ENCODE results near the gene RTP1.
"Not testable (repeated sequence)": the region's sequence is repeated elsewhere in the genome, so short reads cannot be mapped to it uniquely, and the experiment has no call there.

RTP1 gene

DNA sequence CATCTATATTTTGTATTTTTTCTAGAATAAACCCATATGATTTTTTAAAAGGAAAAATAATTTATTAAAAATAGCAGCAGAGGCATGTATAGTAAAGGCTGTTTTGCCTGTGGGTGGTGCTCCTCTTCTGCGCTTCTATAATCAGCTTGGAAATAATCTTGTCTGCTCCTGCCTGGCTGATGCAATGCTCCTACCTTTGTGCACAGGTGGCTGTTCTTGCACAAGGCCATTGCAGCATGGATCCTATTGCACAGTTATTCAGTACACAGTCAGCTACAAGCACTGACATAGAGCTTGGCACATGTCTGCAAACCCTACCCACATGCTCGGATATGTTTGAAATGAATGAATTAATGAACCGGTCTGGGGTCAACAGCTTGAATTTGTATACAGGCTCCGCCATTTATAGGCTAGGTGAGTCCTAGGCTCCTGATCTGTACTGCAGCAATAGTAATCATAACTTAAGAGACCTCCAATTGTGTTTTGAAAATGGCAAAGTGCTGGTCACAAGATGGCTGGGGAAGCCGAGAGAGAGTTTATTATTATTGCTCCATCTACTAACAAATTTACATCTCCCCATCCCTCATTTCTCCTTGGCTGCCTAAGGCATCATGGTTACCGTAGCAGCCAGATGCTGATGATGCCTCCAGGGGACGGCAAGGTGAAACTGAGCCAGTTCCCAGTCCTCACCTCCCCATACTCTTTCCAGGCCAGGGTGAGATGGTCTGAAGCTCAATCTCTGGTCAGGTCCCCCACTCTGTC, 532 bp upstream of the RTP1 start:
- H3K4me3 ChIP-seq (ENCODE audit: low read depth, low read length), result no peak overlapping the region

DNA sequence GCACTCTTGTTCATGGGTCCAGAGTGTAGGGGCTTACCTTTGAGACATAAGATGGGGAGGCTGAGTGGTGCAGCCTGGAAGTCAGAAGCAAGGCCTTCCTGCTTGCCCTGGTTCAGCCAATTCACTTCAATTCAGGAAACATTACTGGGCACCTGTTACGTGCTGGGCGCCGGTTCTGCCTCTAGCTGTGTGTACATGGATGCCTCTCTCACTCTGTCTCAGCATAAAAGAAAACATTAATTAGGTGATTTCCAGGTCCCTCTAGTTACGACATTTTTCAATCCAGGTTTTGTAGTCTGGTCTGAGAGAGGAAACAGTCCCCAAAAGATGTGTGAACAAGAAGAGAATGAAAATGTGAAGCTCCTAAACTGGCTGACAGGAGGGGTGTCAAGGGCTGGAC, 1.2 kb downstream of the RTP1 start:
- H3K4me3 ChIP-seq (ENCODE audit: low read depth, low read length), result no peak overlapping the region

DNA sequence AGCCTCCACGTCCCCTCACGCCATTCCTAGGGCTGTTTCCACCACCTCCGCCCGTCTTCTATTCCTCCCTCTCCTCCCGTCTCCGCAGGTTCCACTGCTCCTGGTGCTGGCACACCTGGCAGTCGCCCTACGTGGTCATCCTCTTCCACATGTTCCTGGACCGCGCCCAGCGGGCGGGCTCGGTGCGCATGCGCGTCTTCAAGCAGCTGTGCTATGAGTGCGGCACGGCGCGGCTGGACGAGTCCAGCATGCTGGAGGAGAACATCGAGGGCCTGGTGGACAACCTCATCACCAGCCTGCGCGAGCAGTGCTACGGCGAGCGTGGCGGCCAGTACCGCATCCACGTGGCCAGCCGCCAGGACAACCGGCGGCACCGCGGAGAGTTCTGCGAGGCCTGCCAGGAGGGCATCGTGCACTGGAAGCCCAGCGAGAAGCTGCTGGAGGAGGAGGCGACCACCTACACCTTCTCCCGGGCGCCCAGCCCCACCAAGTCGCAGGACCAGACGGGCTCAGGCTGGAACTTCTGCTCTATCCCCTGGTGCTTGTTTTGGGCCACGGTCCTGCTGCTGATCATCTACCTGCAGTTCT, 2.3 kb downstream of the RTP1 start:
- H3K4me3 ChIP-seq (ENCODE audit: low read depth, low read length), result not testable (repeated sequence)

DNA sequence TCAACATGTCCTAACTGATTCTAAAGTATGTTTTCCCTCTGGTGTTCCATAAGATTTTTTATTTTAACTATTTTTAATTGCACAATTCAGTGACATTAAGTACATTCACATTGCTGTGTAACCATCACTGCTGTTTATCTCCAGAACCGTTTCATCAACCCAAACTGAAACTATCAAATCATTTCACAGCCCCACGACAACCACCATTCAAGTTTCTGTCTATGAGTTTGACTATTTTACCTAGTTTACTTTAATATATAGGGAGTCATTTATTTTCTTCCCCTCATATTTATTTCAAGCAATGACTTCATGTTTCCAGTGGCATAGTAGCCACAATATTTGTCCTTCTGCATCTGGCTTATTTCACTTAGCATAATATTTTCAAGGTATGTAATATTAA, 8.4 kb downstream of the RTP1 start:
- no peak overlapping the region for H3K4me3 ChIP-seq (ENCODE audit: low read depth, low read length)

DNA sequence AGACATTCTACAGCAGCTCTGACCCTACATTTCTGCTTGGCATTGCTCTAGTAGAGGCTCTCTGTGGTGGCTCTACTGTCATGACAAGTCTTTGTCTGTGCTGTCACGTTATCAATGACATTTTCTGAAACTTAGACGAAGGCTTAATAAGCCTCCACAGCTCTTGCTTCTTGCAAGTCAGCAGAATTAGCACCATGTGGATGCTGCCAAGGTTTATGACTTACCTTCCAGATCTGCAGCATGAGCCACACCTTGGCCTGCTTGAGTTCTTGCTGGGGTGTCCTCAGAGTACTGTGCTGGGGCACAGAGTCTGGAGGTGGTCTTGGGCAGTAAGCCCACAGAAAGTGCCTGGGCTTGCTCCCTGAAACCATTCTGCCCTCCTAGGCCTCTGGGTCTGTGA, 9.8 kb downstream of the RTP1 start:
- no peak overlapping the region for H3K4me3 ChIP-seq (ENCODE audit: low read depth, low read length)

DNA sequence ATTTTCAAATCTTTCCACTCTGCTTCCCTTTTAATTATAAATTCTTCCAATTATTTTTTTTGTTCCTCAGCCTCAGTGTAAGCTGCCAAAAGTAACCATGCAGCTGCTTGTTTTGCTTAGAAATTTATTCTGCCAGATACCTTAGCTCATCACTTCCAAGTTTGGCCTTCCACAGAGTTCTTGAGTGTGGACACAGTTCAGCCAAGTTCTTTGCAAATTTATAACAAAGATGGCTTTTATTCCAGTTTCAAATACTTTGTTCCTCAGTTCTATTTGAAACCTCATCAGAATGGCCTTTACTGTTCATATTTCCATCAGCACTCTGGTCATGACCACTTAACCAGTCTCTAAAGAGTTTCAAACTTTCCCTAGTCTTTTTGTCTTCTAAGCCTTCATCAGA, 10.3 kb downstream of the RTP1 start:
- H3K4me3 ChIP-seq (ENCODE audit: low read depth, low read length), result no peak overlapping the region

DNA sequence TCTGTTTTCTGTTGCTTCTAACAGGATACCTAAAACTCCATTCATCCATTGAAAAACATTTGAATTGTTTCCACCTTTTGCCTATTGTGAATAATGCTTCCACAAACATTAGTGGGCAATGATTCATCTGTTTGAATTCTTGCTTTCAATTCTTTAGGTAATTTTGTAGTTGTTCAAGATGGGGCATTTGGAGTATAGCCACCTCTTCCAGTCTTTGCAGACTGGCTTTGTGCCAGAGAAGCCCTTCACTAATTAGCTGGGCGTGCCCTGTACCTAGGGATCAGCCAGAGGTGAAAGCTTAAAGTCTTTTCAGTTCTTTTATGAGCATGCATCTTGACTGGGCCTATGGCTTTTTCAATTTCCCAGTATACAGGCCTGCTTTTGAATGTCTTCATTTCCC, 10.9 kb downstream of the RTP1 start:
- no peak overlapping the region for H3K4me3 ChIP-seq (ENCODE audit: low read depth, low read length)

DNA sequence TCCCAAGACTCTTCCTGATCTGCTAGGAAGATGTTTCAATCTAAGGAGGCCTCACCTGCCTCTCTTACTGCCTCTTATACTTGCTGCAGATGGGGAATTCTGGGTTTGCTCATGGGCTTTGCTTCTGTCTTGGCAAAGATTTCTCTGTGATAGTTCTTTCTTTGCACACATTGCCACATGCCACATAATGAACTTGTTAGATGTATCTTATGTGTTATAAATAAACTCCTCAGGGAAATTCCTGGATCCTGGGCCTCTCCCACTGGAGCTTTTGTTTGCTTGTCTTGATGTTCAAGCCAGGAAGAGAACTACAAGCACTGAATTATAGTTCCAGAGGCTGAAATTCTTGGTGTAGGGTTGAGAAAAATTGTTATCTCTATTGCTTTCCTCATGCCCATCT, 12.2 kb downstream of the RTP1 start:
- H3K4me3 ChIP-seq (ENCODE audit: low read depth, low read length), result no peak overlapping the region

DNA sequence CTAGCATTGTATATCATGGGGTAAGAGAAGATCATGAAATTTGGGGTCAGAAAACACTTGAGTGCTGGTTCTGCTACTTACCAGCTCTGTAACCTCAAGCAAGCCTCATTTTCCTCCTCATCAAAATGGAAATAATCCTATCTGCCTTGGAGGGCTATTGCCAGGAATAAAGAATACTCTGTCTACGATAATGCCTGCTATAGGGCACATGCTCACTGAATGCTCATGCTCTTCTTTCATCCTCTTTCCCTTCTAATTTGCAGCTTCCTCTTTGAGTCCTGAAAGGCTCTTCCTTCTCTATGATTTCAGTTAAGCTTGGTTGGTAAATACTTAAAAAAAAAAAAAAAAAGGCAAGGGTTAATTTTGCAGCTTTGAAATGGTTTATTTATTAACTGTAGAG, 12.8 kb downstream of the RTP1 start:
- H3K4me3 ChIP-seq (ENCODE audit: low read depth, low read length), result no peak overlapping the region

DNA sequence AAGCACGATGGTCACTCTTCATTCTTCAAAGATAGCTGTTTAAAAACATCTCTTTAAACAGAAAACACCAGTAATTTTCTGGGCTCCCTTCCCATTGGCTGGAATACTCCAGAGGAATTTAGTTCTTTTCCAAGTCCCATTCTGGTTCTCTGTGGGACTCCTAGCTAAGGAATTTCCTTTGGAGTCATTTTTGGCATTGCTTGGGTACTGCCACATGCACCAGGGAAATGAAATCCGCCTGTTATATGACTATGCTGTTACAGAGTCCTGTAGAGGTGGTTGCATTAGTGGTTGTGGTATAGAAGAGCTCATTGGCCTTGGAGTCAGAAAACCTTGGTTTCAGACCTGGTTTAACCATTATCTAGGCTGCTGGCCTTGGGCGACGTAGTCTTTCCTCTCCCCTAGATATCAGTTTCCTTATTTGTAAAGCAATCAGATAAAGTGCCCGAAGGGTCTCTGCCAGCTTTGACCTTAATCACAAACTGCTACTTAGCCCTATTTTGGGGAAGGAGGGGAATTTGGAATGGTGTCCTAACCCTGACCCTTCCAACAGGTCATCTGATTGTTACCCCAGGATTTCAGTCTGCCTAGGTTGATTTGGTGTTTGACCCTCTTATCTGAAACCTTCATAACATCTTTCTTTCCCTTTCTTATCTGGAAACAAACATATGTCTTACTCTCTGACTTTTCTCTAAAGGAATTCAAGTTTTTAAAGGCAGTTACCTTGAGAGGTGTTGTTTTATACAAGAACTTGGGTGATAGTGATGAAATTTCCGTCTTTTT, 13.4 kb downstream of the RTP1 start:
- H3K4me3 ChIP-seq (ENCODE audit: low read depth, low read length), result no peak overlapping the region

DNA sequence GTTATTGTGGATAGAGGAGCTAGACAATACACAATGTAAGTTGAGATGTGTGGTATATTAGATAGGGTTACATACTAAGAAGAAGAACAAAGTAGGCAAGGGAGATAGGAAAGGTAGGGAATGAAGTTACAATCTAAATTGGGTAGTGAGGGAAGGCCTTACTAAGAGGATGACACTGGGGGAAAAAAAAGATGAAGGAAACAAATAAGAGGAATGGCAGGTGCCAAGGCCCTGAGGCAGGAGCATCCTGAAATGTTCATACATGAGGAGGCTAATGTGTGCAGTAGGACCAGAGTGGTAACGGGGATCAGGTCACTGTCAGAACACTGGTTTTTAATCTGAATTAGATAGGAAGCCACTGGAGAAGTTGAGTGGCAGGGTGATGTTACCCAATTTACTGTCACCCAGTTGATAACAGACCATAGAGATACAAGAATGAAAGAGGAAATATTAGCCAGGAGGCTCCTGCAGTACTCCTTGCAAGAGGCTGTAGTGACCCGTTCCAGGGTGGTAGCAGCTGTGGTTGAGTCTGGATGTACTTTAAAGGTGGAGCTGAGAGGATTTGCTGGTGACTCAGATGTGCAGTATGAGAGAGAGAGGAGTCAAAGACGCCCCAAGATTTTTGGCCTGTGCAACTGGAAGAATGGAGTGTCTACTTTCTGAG, 14.4 kb downstream of the RTP1 start:
- H3K4me3 ChIP-seq (ENCODE audit: low read depth, low read length), result no peak overlapping the region

DNA sequence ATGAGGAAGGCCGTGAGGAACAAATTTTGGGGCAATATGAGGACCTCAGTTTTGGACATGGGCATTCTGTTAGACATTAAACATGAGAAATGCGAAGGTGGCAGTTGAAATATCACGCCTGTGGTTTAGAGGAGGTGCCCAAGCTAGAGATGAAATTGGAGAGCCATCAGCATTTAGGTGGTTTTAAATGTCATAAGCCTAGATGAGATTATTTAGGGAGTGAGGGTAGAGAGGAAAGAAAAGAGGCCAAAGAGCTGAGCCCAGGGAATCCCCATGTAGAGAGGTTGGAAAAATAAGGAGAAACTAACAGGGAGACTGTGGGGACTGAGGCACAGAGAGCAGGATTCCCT, 14.9 kb downstream of the RTP1 start:
- H3K4me3 ChIP-seq (ENCODE audit: low read depth, low read length), result no peak overlapping the region

DNA sequence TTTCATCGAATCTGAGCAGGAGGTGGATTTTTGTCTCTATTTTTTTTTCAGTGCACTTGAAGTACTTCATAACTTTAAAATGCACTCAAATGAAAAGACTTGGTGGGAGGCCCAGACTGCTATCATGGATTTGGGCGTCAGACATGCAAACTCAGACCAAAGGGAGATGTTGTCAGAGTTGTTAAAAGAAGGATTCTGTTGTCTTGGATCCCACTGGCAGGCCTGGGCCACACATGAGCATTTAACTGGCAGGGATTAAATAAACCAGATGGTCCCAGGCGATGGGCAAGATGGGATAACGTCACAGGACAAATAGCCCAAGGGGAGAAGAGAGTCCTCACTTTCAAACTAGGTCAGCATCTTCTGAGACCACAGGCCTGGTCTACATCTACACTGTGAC, 15.4 kb downstream of the RTP1 start:
- no peak overlapping the region for H3K4me3 ChIP-seq (ENCODE audit: low read depth, low read length)

DNA sequence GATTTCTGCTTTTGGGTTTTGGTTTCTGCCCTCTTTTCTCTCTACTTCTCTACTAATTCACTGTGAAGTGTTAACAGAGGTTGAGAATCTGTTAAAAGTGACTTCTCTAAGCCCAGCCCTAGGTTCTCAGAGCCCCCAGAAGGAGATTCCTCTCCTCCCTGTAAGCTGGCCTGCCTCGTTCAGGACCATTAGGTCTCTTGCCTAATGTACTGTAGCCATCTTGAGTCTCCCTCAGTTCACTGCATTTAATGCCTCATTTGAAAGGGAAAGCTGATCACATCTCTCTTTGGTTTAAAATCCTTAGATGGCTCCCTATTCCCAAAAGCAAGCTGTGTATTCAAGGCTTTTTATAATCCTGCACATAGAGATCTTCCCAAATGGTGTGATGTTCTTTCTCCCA, 16.3 kb downstream of the RTP1 start:
- H3K4me3 ChIP-seq (ENCODE audit: low read depth, low read length), result no peak overlapping the region

DNA sequence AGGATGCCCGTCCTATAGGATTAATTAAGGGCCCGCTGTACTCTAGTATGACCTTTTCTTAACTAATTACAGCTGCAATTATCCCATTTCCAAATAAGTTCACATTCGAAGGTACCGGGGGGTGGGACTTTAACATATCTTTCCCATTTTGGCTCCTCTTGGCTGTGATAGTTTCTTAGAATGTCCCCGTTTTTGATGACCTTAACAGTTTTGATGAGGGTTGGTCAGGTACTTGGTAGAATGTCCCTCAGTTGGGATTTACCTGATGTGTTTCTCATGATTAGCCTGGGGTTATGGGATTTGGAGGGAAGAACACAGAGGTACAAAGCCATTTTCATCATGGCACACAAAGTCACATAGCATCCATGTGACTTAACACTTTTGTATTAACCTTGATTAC, 18.2 kb downstream of the RTP1 start:
- H3K4me3 ChIP-seq (ENCODE audit: low read depth, low read length), result no peak overlapping the region

DNA sequence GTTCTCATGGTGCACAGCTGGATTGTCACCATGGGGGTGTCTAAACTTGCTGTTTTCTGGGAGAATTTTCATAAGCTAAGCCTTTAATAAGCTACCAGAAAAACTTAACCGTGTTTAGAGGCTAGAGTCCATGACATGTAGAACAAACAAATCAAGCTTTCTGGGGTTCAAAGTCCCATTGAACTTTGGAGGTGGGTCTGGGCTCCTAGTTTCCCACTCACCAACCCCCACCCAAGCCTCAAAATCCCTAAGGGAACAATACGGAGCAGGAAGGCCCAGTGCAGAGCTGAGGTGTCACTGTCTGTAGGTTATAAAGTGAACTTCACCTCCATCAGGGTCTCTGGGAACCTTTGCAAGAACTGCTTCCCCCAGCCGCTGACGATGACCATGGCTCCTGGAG, 25.5 kb downstream of the RTP1 start:
- no peak overlapping the region for H3K4me3 ChIP-seq (ENCODE audit: low read depth, low read length)

DNA sequence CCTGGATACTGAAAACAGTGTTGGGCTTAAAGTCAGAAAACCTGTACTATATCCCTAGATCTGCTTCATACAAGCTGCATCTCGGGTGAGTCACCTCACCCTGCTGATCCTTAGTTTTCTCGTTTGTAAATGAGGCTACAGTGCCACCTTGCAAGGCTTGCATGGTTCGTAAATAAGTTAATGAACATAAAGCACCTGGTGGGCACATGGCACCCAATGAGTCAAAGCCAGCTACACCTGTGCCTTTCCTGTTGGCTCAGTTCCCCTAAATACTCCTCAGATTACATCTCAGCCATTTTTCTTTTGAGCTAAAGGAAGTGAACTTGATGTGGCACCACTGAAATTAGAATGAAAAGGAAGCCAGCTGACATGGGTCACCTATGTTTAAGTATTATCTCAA, 26.5 kb downstream of the RTP1 start:
- no peak overlapping the region for H3K4me3 ChIP-seq (ENCODE audit: low read depth, low read length)

DNA sequence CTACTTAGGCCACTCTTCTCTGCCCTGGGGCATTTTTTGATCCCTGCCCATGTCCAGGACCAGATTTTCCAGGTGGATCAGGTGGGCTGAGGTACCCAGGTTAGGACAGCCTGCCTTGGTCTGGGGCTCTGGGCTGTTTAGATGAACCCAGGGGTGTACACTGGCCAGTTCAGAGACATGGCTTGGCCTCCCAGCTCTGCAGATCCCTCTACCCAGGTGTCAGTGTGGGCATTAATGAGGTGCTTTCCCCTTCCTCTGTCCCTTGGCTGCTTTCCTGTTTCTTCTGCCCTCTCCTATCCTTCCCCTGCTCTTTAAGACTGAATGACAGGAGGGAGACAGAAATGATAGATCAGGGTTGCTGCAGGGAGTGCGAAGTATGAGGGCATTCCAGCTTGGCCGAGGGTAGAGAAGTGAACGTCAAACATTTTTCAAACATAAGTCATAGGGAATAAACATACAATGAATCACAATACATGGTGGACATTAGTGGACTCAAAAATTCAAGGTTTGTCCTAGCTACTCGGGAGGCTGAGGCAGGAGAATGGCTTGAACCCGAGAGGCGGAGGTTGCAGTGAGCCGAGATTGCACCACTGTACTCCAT, 30.5 kb downstream of the RTP1 start:
- no peak overlapping the region for H3K4me3 ChIP-seq (ENCODE audit: low read depth, low read length)

DNA sequence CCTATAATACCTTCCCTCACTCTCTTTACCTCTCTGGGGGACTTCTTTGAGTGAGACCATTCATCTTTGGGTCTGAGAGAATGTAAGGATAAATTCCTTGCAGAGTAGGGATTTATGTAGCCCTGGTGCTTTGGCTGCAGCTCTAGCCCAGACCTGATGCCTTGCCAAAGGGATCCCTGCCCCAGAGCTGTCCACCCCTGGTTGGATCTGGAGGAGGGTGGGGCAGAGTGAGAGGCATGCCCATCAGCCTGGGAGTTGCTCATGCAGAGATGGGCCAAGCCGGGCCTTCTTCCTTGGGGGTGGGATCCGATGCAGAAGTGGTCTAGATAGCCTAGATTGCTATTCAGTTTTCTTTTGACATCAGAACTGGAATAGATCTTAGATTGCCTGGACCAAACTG, 31.5 kb downstream of the RTP1 start:
- no peak overlapping the region for H3K4me3 ChIP-seq (ENCODE audit: low read depth, low read length)

DNA sequence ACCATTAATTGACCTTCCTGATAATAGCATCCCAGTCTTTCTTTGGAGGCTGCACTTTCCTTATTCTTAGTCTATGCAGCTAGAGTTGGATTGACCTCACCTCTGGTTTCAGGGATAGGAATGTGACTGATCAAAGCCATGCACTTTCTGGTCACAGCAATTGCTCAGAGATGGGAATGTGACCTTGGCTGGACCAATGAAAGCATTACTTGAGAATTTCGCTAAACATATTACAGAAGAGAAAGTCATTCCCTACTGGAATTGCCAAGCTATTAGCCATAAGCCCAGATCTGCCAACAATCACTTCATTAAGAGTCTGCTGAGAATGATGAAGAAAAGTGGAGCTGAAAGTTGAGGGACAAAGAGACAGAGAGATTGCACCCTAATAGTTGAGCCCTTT, 32.7 kb downstream of the RTP1 start:
- H3K4me3 ChIP-seq (ENCODE audit: low read depth, low read length), result no peak overlapping the region

DNA sequence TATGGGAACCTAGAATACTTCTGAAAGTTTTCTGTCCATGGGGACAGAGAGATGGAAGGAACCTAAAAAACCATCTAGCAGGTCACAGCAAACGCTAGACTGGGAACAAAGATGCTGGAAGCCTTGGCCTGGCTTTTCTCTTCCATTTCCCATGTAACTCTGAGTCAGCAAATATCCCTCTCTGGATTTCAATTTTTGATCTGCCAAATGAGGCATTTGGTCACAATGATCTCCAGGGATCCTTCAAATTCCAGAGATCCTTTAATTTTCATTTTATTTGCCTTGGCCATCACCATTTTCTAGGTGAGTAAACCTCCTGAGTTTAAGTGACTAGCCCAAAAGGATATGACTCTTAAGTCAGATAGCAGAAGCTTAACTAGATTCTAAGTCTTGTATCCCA, 39.7 kb downstream of the RTP1 start:
- H3K4me3 ChIP-seq (ENCODE audit: low read depth, low read length), result no peak overlapping the region

Measured in iPS-11a (cell line).